Ovary (tissue), 9 donors: ENCODE results near the gene LMTK2. TPM values are rescaled to one million over a fixed set of nuclear protein-coding genes. Genes with fewer than 3 reads are reported as not detected.
A peak's percentile ranks its signal among the peaks of the same experiment; 100 is the strongest.

Experiments
- DNase-seq, 5 donors: peaks; one replicate each; pipeline ENCODE4 v3.0.0-alpha.2; 2019 to 2020
- H3K27ac ChIP-seq, 2 donors: fragments of 200-600 bp; one replicate each; pipeline versions ENCODE4 v1.5.1 to v1.8.0; 2019 to 2022
- H3K27me3 ChIP-seq: fragments of 200-600 bp; one replicate; pipeline ENCODE4 v1.8.0; 2022
- H3K36me3 ChIP-seq: fragments of 200-600 bp; sonication (generic); one replicate; pipeline ENCODE4 v1.5.1; 2019
- H3K4me1 ChIP-seq: one replicate; pipeline ENCODE4 v1.8.1; 2013; ENCODE audit warnings: mild to moderate bottlenecking, moderate library complexity; ENCODE audit not compliant: insufficient read depth
- H3K4me3 ChIP-seq: fragments of 200-600 bp; sonication (generic); one replicate; pipeline ENCODE4 v1.5.1; 2017
- H3K9me3 ChIP-seq, 2 donors: fragments of 200-600 bp in 1 of 2; sonication (generic) in 1 of 2; one replicate each; pipeline versions ENCODE4 v1.5.1 to v1.8.1; 2013 to 2019; ENCODE audit warnings: mild to moderate bottlenecking in 1 of 2, moderate library complexity in 1 of 2
- CTCF ChIP-seq, 3 donors: fragments of 450-650 bp in 2 of 3; fragments of 200-600 bp in 1 of 3; IDR thresholded peaks; one replicate each; pipeline versions ENCODE4 v1.5.1 to v1.8.0; 2016 to 2022; ENCODE audit warnings: antibody characterized with exemption in 3 of 3, mild to moderate bottlenecking in 1 of 3
- EP300 ChIP-seq: sonication (generic); formaldehyde crosslinking; IDR thresholded peaks from one replicate; pipeline ENCODE4 v1.6.1; 2017; ENCODE audit warnings: antibody characterized with exemption
- POLR2A ChIP-seq: fragments of 450-650 bp; IDR thresholded peaks from one replicate; pipeline ENCODE4 v1.6.1; 2017; ENCODE audit warnings: antibody characterized with exemption, mild to moderate bottlenecking, moderate library complexity
- WGBS, 3 donors: extraction: QIAGEN DNeasy Blood & Tissue Kit in 1 of 3; methylation state at CpG; one replicate each; pipeline versions ENCODE4 v1.1.5 to v1.1.7; 2013 to 2017; 5-methylcytosine and 5-hydroxymethylcytosine counted together
- intact Hi-C, 4 donors: fragments of 100-400 bp; cut with DNase I; formaldehyde crosslinking; loops; one replicate each; pipeline versions ENCODE4 v1.11.0 to v1.15.1; 2022 to 2023
- polyA plus RNA-seq, 2 donors: library from polyadenylated mRNA; stranded (reverse); fragments of 200-250 nt in 1 of 2; fragments of 350-450 nt in 1 of 2; fragmentation: Illumina TruSeq in 1 of 2; extraction: RNeasy Lipid Tissue Mini Kit (QIAGEN cat#74804) in 1 of 2; gene quantifications; one replicate each; pipeline ENCODE4 v1.2.3, GENCODE V29; 2013 to 2014
- total RNA-seq, 7 donors: library from RNA; depleted of rRNA in 2 of 7; stranded (reverse); fragments of >200 nt in 2 of 7; fragmentation: NEBNext Ultra II Directional in 3 of 7; extraction: Animal tissue kit (Norgen Biotek cat#: 25700) in 3 of 7; gene quantifications; one replicate each; pipeline versions ENCODE4 v1.1.0 to v1.2.4, GENCODE V29; 2016 to 2023
- donor health status: DM: no; HTN: no; CAD: no; lungs with moderate emphysema.
- donor health status: DM: no; HTN: no; CAD: no.
- donor health status: Bipolar disorder and iron deficiency.
- donor health status: DM: yes; HTN: yes; CAD: no.
- donor health status: DM: no; HTN: no; CAD: no.
- donor health status: DM: yes; HTN: yes; CAD: no.

The LMTK2 gene
- total and polyA plus RNA-seq, 9 donors: 4.4 to 17.1 (median 12.8) TPM

DNA sequence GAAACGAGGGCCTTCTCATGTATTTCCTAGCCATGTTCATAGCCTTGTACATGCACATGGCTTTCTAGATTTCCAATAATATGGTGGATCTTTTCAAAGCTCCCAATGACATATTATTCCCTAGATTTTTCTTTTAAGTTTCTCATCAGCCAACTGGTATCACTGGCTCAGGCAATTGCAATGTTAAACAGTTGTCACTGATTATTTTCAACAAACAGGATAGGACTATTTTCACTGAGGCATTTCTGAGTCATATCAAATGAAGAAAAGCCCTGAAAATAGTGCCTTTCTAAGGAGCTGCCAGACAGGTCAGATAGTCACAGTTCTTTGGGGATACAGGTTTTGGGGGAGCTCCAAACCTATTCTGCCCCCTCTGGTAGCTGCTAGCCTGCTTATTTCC lies 4.5 kb upstream of the LMTK2 start:
- no peaks in the 10 kb centered on the region for H3K36me3 ChIP-seq
- H3K9me3 ChIP-seq: no peaks in the 10 kb centered on the region
- no peaks in the 10 kb centered on the region for H3K27me3 ChIP-seq
- no peak overlapping the region for H3K27ac ChIP-seq
- no peak for DNase-seq
- TF ChIP-seq POLR2A (no peak), CTCF (IDR thresholded peaks at IDR 0.05) (no peak), EP300 (no peak)
- intact Hi-C loops: loop anchor here in 1 of 4 donors (5.0 kb wide), 1 partner anchor 65 kb away; no protein-coding TSS in a partner anchor
- 44 to 76% (median 56%) methylated on average over 1 of the region's 1 CpG for WGBS, 3 donors
- peaks cover 1% of the 10 kb centered on the region for H3K4me1 ChIP-seq
- H3K4me3 ChIP-seq: no peak overlapping the region

GRCh38 chr7:98105942-98106544 lies 619 bp upstream of the LMTK2 start:
- H3K4me1 ChIP-seq: peaks cover 3% of the 10 kb centered on the region
- 65 to 68% (median 68%) methylated on average over 6 of the region's 6 CpGs for WGBS, 3 donors
- H3K27me3 ChIP-seq: no peaks in the 10 kb centered on the region
- H3K36me3 ChIP-seq: no peaks in the 10 kb centered on the region
- H3K4me3 ChIP-seq: peak overlapping the region; percentile 99
- intact Hi-C loops: loop anchor here in 3 of 4 donors (5.0 kb wide), 1 partner anchor 61 kb away; no protein-coding TSS in a partner anchor
- no peaks in the 10 kb centered on the region for H3K9me3 ChIP-seq
- TF ChIP-seq POLR2A (no peak), CTCF (IDR thresholded peaks at IDR 0.05) (no peak), EP300 (no peak)
- H3K27ac ChIP-seq: no peak overlapping the region
- DNase-seq: peak in 1 of 5 donors; percentile 31

DNA sequence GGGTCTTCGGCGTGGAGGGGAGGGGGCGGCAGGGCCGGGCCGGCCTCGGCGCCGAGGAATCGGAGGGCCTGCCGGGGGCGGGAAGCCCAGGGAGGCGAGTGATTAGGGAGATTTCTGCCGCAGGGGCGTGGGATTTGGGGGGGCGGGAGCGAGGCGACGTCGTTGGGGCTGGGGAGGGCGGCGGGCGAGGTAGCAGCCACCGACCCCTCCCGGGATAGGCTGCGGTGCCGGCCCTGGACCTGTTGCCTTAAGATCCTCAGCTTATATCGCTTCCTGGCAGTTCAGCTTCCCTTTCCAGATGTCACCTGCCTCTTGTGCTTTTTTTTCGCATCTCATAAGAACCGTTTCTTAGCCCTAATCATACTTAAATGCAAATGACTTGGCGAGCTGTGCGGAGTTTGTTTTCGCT lies 655 bp downstream of the LMTK2 start:
- 0 to 1% (median 0%) methylated on average over 21 to 32 of the region's 32 CpGs for WGBS, 3 donors
- no peak for TF ChIP-seq EP300
- TF ChIP-seq POLR2A: no peak
- no peak for TF ChIP-seq CTCF (IDR thresholded peaks at IDR 0.05)
- Histone ChIP-seq H3K4me1 (peaks cover 3% of the 10 kb centered on the region), H3K27ac (peak overlapping the region in 1 of 2 donors; percentile 33), H3K36me3 (no peaks in the 10 kb centered on the region), H3K4me3 (peak overlapping the region; percentile 99), H3K27me3 (no peaks in the 10 kb centered on the region), H3K9me3 (no peaks in the 10 kb centered on the region)
- no peak for DNase-seq
- intact Hi-C loops: loop anchor here in 3 of 4 donors (5.0 kb wide), 1 partner anchor 60 kb away; no protein-coding TSS in a partner anchor

DNA sequence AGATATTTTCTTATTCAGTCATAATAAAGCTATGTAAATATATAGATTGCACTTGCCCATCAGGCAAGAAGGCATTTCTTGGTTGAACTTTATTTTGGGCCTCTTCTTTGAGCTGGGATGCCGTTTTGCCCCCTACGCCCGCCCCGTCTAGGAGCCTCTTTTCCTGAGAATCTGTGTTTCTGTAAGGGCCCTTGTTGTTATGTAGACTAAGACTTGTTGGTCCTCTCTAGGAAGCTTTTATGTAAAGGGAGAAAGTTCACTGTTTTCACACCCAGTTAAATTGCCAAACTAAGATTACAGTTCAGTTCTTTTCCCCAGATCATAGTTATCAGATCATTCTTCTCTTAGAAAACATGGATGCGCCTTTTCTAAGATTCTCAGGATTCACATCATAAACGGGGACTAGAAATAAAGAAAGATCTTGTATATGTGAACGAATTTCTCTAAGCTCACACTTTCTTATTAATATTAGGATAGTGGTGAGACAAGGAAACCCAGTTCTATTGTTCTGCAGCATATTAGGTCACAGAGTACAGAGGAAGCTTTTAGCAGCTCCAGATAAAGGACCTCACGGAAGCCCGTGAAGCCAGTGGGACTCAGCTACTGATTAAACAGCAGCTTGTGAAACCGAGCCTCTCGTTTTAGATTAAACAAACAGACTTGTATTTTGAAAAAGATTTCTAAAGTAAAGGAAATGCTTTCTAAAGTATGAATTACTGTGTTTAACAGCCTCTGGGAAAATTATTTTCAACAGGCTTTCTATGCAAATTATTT lies 3.8 kb downstream of the LMTK2 start:
- 47 to 51% (median 50%) methylated on average over 11 of the region's 11 CpGs for WGBS, 3 donors
- intact Hi-C loops: no loop called here
- Histone ChIP-seq H3K4me3 (no peak overlapping the region), H3K27ac (no peak overlapping the region), H3K27me3 (no peaks in the 10 kb centered on the region), H3K4me1 (peaks cover 3% of the 10 kb centered on the region), H3K9me3 (no peaks in the 10 kb centered on the region), H3K36me3 (no peaks in the 10 kb centered on the region)
- TF ChIP-seq POLR2A (no peak), EP300 (no peak), CTCF (IDR thresholded peaks at IDR 0.05) (no peak)
- DNase-seq: no peak
